HTERT RPE-1 (cell line): ENCODE data around the gene OR4K5.
"Not testable (repeated sequence)": the region's sequence is repeated elsewhere in the genome, so short reads cannot be mapped to it uniquely, and the experiment has no call there.

Experiments used
- in situ Hi-C: fragments of 300-500 bp; cut with MboI; formaldehyde crosslinking; loops from 4 replicates; pipeline ENCODE4 v1.14.3; 2020; ENCODE audit warnings: low sequenced_read_pairs

OR4K5 gene, protein sequence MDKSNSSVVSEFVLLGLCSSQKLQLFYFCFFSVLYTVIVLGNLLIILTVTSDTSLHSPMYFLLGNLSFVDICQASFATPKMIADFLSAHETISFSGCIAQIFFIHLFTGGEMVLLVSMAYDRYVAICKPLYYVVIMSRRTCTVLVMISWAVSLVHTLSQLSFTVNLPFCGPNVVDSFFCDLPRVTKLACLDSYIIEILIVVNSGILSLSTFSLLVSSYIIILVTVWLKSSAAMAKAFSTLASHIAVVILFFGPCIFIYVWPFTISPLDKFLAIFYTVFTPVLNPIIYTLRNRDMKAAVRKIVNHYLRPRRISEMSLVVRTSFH

GRCh38 chr14:19920021-19920657, at the start of gene OR4K5:
Gene OR4K5, plus strand, starts transcription at chr14:19920607. Its CDS starts 0 bp downstream, at chr14:19920607.
- in situ Hi-C loops, result no loop called here

DNA sequence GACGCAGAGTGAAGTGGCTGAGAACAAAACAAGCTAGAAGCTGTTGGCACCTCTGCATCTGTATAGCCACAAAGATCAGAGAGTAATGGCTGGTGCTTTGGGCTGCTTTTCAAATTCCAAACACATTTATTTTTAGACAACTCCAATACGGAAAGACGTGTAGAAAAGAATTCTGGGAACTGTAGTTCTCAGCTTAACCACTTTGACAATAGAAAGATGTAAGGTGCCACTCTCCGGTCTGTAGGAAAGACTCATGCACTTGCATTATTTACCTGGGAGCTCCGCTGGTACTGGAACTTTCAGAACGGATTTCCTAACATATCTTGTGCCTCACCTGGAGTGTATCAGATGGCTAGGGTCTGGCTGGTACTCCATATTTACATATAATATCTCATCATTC, 47.2 kb upstream of the OR4K5 start:
- in situ Hi-C loops, result no loop called here

GRCh38 chr14:19874842-19875241, 45.6 kb upstream of the OR4K5 start, which contains the start of gene OR4K2:
Gene OR4K2, plus strand, starts transcription at chr14:19875142. Its CDS starts 1,126 bp downstream, at chr14:19876268.
- in situ Hi-C loops, result no loop called here

DNA sequence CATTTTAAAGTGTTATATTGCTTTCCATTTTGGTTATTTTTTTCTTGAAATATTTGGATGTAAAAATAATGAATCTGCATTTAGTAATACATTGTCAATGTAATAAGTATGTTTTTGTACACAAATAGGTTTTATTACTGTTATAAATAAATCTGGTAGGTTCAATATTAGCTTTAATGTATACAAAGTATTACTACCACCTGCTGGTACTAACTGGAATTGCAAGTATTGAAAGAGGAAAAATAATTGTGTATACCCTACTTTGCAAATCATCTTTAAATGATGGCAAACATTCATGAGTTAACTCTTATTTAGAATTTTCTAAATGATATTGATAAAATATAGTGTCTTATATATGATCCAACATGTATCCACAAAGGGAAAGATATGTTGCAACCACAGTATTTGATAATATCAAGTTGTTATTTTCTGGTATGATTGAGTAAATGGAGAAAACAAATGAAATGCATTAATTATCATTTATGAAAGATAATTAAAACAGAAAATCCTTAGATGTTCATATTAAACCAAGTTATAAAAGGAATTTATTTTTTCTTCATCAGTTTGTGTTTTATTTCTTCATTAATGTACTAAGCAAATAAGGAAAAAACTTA, 42.3 kb upstream of the OR4K5 start:
- in situ Hi-C loops, result no loop called here

- in situ Hi-C loops, result no loop called here
These were observed 25.1 kb upstream of the OR4K5 start for GRCh38 chr14:19895282-19895681.

- in situ Hi-C loops, result no loop called here
These were observed 19.4 kb upstream of the OR4K5 start for GRCh38 chr14:19900999-19901398.

DNA sequence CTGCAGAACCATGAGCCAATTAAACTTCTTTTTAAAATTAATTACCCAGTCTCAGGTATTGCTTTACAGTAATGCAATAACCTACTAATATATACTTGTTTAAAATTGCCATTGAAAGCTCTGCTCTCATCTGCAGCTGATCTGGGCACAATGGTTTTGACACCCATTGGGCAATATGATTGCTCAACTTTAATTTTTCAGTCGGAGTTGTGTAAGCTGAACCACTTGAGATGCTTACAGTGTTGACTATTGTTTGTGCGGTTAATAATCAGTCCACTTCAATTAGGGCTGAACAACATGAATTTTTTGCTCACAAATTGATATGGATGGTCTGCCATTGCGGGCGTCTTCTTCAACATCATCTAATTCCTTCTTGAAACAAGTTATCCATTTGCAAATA, 18.0 kb upstream of the OR4K5 start:
- in situ Hi-C loops, result no loop called here

GRCh38 chr14:19906665-19907064, 13.7 kb upstream of the OR4K5 start:
- in situ Hi-C loops, result no loop called here

DNA sequence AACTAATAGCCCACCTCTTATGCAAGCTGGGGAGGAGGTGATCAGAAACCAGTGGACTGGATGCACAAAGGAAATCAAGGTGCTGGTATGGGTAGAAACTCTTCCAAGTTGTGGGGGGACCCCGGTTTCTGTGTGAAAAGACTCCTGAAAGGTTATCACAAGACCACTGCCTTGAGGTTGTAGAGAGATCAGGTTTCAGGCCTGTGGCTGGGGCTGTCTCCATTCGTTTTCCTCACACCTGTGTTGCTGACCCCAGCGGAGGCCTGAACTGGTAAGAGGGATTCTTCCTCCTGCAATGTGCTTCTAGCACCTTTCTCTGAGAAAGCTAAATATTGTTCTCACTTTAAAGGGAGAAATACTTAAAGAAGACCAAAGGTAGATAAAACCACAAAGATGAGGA, 9.3 kb upstream of the OR4K5 start:
- in situ Hi-C loops, result no loop called here

GRCh38 chr14:19917243-19917642, 3.2 kb upstream of the OR4K5 start:
- in situ Hi-C loops, result no loop called here

DNA sequence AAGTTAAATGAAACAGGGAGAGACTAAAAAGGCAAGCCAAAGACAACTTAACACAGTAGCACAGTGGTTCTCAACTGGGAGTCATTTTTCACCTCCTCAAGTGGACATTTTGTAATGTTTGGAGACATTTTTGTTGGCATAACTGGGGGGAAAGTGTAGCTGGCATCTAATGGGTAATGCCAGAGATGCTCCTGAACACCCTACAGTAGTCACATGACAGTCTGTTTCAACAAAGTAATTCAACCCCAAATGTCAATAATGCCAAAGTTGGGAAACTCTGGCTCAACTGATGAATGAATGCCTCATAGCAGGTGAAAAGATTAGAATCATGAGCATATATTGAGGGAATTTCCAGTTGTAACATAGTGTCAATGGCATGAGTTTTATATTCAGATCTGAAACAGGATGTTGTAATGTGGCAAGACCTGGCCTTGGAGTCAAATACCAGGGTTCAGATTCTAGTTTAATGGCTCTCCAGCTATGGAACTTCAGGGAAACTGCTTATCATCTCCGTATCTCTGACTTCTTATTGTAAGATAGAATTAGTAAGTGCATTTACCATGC, 2.4 kb upstream of the OR4K5 start:
- in situ Hi-C loops, result no loop called here

- in situ Hi-C loops, result no loop called here
These were observed 1.7 kb upstream of the OR4K5 start for GRCh38 chr14:19918553-19919264.

GRCh38 chr14:19930617-19931016, 10.2 kb downstream of the OR4K5 start, which contains the start of gene OR4K1:
Gene OR4K1, plus strand, starts transcription at chr14:19930917. Its CDS starts 4,750 bp downstream, at chr14:19935667.
- in situ Hi-C loops, result no loop called here

DNA sequence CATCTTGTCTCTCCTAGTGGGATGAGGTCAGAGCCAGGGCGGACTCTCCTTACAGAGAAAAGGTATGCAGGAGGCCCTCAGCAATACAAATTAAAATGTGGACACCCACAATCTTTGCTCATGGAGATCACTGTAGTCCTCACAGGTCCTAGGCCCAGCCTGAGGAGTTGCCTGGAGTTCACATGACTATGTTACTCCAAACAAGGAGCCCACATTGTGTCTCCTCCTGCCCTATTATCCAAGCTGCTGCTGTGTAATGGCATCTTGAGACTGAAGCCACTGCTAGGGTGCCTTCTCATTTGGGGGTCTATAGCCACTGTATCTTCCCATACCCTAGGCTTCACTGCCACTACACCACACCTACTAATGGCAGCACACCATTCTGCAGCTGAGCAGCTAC, 21.3 kb downstream of the OR4K5 start:
- in situ Hi-C loops, result no loop called here

DNA sequence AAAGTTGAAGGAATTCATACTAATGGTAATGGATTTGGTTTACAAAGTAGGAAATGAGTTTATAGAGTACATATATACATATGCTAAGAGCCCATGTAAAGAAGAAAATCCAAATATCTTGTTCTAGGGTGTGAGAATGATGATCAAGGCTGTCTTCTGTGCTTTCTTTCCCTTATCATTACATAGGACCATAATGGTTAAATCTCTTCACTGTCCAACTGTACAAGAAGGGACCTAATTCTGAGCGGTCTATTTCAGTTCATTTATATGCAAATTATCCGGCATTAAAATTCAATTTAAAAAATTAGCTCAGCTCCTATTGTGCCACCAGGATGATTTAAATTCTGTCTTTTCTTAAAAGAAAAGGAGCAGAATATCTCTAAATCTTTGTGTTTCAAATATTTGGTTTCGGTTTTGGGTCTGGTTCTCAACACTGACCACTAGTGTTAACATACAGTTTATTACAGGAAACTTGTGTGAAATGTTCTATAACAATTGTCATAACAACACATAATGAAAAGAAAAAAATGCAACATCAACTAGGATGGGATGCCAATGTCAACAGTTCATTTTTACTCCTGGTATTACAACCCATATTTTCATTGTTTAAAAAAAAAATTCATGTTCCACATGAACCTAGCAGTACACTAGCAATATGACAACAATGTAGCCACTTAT, 27.1 kb downstream of the OR4K5 start:
- in situ Hi-C loops, result no loop called here

- in situ Hi-C loops, result no loop called here
These were observed 28.8 kb downstream of the OR4K5 start for GRCh38 chr14:19949218-19949617.

DNA sequence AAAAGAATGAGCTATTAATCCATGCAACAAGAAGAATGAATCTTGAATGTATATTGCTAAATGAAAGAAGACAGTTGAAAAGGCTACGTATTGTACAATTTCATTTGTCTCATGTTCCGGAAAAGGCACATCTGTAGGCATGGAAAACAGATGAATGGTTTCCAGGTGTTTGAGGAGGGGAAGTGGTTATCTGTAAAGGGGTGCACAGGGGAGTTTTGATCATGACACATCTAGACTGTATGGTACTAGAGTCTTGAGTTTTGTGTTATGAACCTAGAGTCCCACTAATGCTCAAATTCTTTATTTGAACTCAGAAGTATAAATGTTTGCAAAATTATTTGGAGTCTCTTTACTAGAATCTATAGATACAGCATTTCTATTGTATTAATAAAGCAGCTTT, 49.3 kb downstream of the OR4K5 start:
- in situ Hi-C loops, result not testable (repeated sequence)
